H9 (cell line): ENCODE results near the gene ETFDH. TPM values are rescaled to one million over a fixed set of nuclear protein-coding genes. Genes with fewer than 3 reads are reported as not detected.
"Not testable (repeated sequence)": the region's sequence is repeated elsewhere in the genome, so short reads cannot be mapped to it uniquely, and the experiment has no call there.

ENCODE experiments used
- DNase-seq: peaks from one replicate; pipeline ENCODE4 v3.0.0-alpha.2; 2017
- H2AFZ ChIP-seq: one replicate; pipeline ENCODE4 v1.6.1; 2013; ENCODE audit warnings: mild to moderate bottlenecking, low read length, control low read depth, moderate library complexity
- H2AK5ac ChIP-seq: 2 replicates; pipeline ENCODE4 v1.6.1; 2013; ENCODE audit warnings: low read length, control low read depth, mixed read lengths; ENCODE audit not compliant: insufficient read length
- H2BK120ac ChIP-seq: one replicate; pipeline ENCODE4 v1.6.1; 2013; ENCODE audit warnings: low read depth, mild to moderate bottlenecking, low read length, control low read depth, inconsistent platforms; ENCODE audit not compliant: poor library complexity, severe bottlenecking
- H2BK12ac ChIP-seq: 2 replicates; pipeline ENCODE4 v1.6.1; 2013; ENCODE audit warnings: low read length, control low read depth, mixed read lengths, low read depth; ENCODE audit not compliant: insufficient read length
- H2BK15ac ChIP-seq: 2 replicates; pipeline ENCODE4 v1.6.1; 2013; ENCODE audit warnings: low read depth, low read length, control low read depth
- H2BK20ac ChIP-seq: one replicate; pipeline ENCODE4 v1.6.1; 2013; ENCODE audit warnings: low read depth, mild to moderate bottlenecking, low read length, control low read depth, inconsistent platforms; ENCODE audit not compliant: poor library complexity, severe bottlenecking
- H2BK5ac ChIP-seq: 2 replicates; pipeline ENCODE4 v1.6.1; 2013; ENCODE audit warnings: low read length, control low read depth, mixed read lengths; ENCODE audit not compliant: insufficient read length
- H3K14ac ChIP-seq: 2 replicates; pipeline ENCODE4 v1.6.1; 2013; ENCODE audit warnings: low read length, control low read depth; ENCODE audit not compliant: insufficient read depth
- H3K18ac ChIP-seq: 2 replicates; pipeline ENCODE4 v1.6.1; 2013; ENCODE audit warnings: low read depth, mild to moderate bottlenecking, mixed read lengths, low read length, control low read depth; ENCODE audit not compliant: insufficient read length
- H3K23ac ChIP-seq: 2 replicates; pipeline ENCODE4 v1.6.1; 2013; ENCODE audit warnings: low read length, control low read depth, mixed read lengths, low read depth; ENCODE audit not compliant: insufficient read length
- H3K23me2 ChIP-seq: 2 replicates; pipeline ENCODE4 v1.6.1; 2013; ENCODE audit warnings: low read depth, mild to moderate bottlenecking, mixed read lengths, low read length, control low read depth; ENCODE audit not compliant: insufficient read length, poor library complexity, severe bottlenecking
- H3K27ac ChIP-seq: 2 replicates; pipeline ENCODE4 v1.5.1; 2013; ENCODE audit warnings: low read length, control low read depth, mixed read lengths, low read depth; ENCODE audit not compliant: insufficient read length
- H3K27me3 ChIP-seq: 2 replicates; pipeline ENCODE4 v1.6.1; 2013; ENCODE audit warnings: low read length, control low read depth, inconsistent platforms; ENCODE audit not compliant: insufficient read depth
- H3K4ac ChIP-seq: 2 replicates; pipeline ENCODE4 v1.6.1; 2013; ENCODE audit warnings: low read depth, mild to moderate bottlenecking, control low read depth, inconsistent platforms, low read length, moderate library complexity
- H3K4me1 ChIP-seq: 2 replicates; pipeline ENCODE4 v1.6.1; 2013; ENCODE audit warnings: low read length, control low read depth, inconsistent platforms; ENCODE audit not compliant: insufficient read depth
- H3K4me2 ChIP-seq: 2 replicates; pipeline ENCODE4 v1.6.1; 2013; ENCODE audit warnings: low read length, control low read depth, mixed read lengths; ENCODE audit not compliant: insufficient read length, insufficient read depth
- H3K56ac ChIP-seq: 2 replicates; pipeline ENCODE4 v1.6.1; 2013; ENCODE audit warnings: low read depth, mild to moderate bottlenecking, mixed read lengths, low read length, control low read depth; ENCODE audit not compliant: insufficient read length
- H3K79me1 ChIP-seq: 2 replicates; pipeline ENCODE4 v1.6.1; 2013; ENCODE audit warnings: low read depth, mild to moderate bottlenecking, moderate library complexity, low read length, control low read depth, inconsistent platforms; ENCODE audit not compliant: insufficient read depth, poor library complexity, severe bottlenecking
- H3K79me2 ChIP-seq: 2 replicates; pipeline ENCODE4 v1.6.1; 2013; ENCODE audit warnings: low read length, control low read depth, inconsistent platforms; ENCODE audit not compliant: insufficient read depth
- H3K9ac ChIP-seq: 2 replicates; pipeline ENCODE4 v1.6.1; 2013; ENCODE audit warnings: low read length, control low read depth, mixed read lengths; ENCODE audit not compliant: insufficient read length; ENCODE audit errors: extremely low read depth
- H3K9me3 ChIP-seq: one replicate; pipeline ENCODE4 v1.6.1; 2013; ENCODE audit warnings: low read depth, low read length, inconsistent platforms; ENCODE audit not compliant: control insufficient read depth
- H3T11ph ChIP-seq: one replicate; pipeline ENCODE4 v1.6.1; 2013; ENCODE audit warnings: mild to moderate bottlenecking, low read length, control low read depth, inconsistent platforms
- H4K20me1 ChIP-seq: one replicate; pipeline ENCODE4 v1.6.1; 2013; ENCODE audit not compliant: control insufficient read depth, insufficient read length, insufficient read depth
- H4K5ac ChIP-seq: 2 replicates; pipeline ENCODE4 v1.6.1; 2013; ENCODE audit warnings: low read depth, mild to moderate bottlenecking, mixed read lengths, low read length, control low read depth; ENCODE audit not compliant: insufficient read length
- H4K8ac ChIP-seq: replicated peaks from 2 replicates; pipeline ENCODE4 v1.6.1; 2013; ENCODE audit warnings: low read length, control low read depth, mixed read lengths, low read depth; ENCODE audit not compliant: insufficient read length
- H4K91ac ChIP-seq: 2 replicates; pipeline ENCODE4 v1.6.1; 2013; ENCODE audit warnings: low read depth, mild to moderate bottlenecking, moderate library complexity, mixed read lengths, low read length, control low read depth; ENCODE audit not compliant: insufficient read length
- H3K27ac Mint-ChIP-seq, 3 experiments: 2 replicates in 2 of 3; 3 replicates in 1 of 3; pipeline ENCODE4 v1.8.0; 2020 to 2021; ENCODE audit warnings: mixed read lengths in 3 of 3, mild to moderate bottlenecking in 1 of 3, moderate library complexity in 1 of 3
- H3K27me3 Mint-ChIP-seq: 2 replicates; pipeline ENCODE4 v1.8.0; 2021; ENCODE audit warnings: low read depth, mild to moderate bottlenecking, moderate library complexity, mixed read lengths
- H3K36me3 Mint-ChIP-seq, 3 experiments: 2 replicates in 2 of 3; 3 replicates in 1 of 3; pipeline ENCODE4 v1.8.0; 2020 to 2021; ENCODE audit warnings: low read depth in 3 of 3, mixed read lengths in 3 of 3; ENCODE audit not compliant: insufficient read depth in 1 of 3
- H3K4me1 Mint-ChIP-seq, 2 experiments: 2 replicates each; pipeline ENCODE4 v1.8.0; 2020; ENCODE audit warnings: mixed read lengths in 2 of 2
- H3K4me3 Mint-ChIP-seq, 2 experiments: 2 replicates in 1 of 2; 3 replicates in 1 of 2; pipeline ENCODE4 v1.8.0; 2020 to 2021; ENCODE audit warnings: mild to moderate bottlenecking in 2 of 2, mixed read lengths in 2 of 2, moderate library complexity in 1 of 2
- H3K9me3 Mint-ChIP-seq, 2 experiments: 2 replicates in 1 of 2; 3 replicates in 1 of 2; pipeline ENCODE4 v1.8.0; 2020; ENCODE audit warnings: mild to moderate bottlenecking in 2 of 2, mixed read lengths in 2 of 2, moderate library complexity in 1 of 2
- CTCF ChIP-seq: fragments of 200-600 bp; sonication (generic); conservative IDR thresholded peaks from 3 replicates; pipeline ENCODE4 v1.8.0; 2021; ENCODE audit warnings: antibody characterized with exemption, mild to moderate bottlenecking
- whole genome bisulfite sequencing: extraction: QIAGEN DNeasy Blood & Tissue Kit; methylation state at CpG from one replicate; pipeline ENCODE4 v1.1.7; 2013; ENCODE audit warnings: missing lambda C conversion rate, low lambda C conversion rate, mixed read lengths; ENCODE audit not compliant: insufficient read length; ENCODE audit errors: extremely low coverage; 5-methylcytosine and 5-hydroxymethylcytosine counted together
- total RNA-seq: library from RNA; stranded (reverse); gene quantifications from 2 replicates; pipeline ENCODE4 v1.2.1, GENCODE V29; 2021

Gene ETFDH
- total RNA-seq, 1 experiment from 2014 or later, result 12.8 TPM

GRCh38 chr4:158657291-158657690, 14.8 kb upstream of the ETFDH start:
- WGBS, result no CpG with 5 or more reads among the region's 11 CpGs

GRCh38 chr4:158663255-158663654, 8.8 kb upstream of the ETFDH start:
- H2BK5ac ChIP-seq, H3T11ph ChIP-seq, H3K18ac ChIP-seq, H3K79me2 ChIP-seq, H3K27ac ChIP-seq, H4K91ac ChIP-seq, H2AK5ac ChIP-seq, H3K23ac ChIP-seq, H3K27me3 ChIP-seq, H2BK15ac ChIP-seq, H3K4ac ChIP-seq, H3K56ac ChIP-seq, H3K27ac Mint-ChIP-seq, H3K4me2 ChIP-seq, H3K9me3 ChIP-seq, H4K5ac ChIP-seq, H3K9me3 Mint-ChIP-seq, H3K79me1 ChIP-seq, H3K9ac ChIP-seq, H2BK12ac ChIP-seq, H3K23me2 ChIP-seq, H2AFZ ChIP-seq, DNase-seq, H3K14ac ChIP-seq, H3K4me3 Mint-ChIP-seq, H3K27me3 Mint-ChIP-seq, H4K20me1 ChIP-seq, H2BK120ac ChIP-seq, H2BK20ac ChIP-seq, H3K4me1 ChIP-seq, H4K8ac ChIP-seq: not testable (repeated sequence)
- H3K4me1 Mint-ChIP-seq, result peaks cover 28 to 29% of the 10 kb centered on the region in 2 experiments
- peaks cover 17 to 35% (median 18%) of the 10 kb centered on the region in 3 experiments; a peak in 6 of 7 replicates for H3K36me3 Mint-ChIP-seq
- no CpG with 5 or more reads among the region's 4 CpGs for WGBS

More at GRCh38 chr4:158657291-158657690, 14.8 kb upstream of the ETFDH start:
- H3K4me1 ChIP-seq, result peaks cover 3% of the 10 kb centered on the region; the same call in 1 of the 2 replicates
- no peak for TF ChIP-seq CTCF
- no peak overlapping the region for H4K8ac ChIP-seq
- DNase-seq, result no peak
- Mint-ChIP-seq H3K4me1 (peaks cover 38 to 39% of the 10 kb centered on the region in 2 experiments), H3K9me3 (peaks cover 4 to 8% of the 10 kb centered on the region in 2 experiments), H3K36me3 (peaks cover 2 to 12% (median 5%) of the 10 kb centered on the region in 3 experiments; a peak in 2 of 7 replicates), H3K27me3 (peaks cover 6% of the 10 kb centered on the region), H3K4me3 (no peak overlapping the region), H3K27ac (no peak overlapping the region)
- no peak overlapping the region for H2BK12ac ChIP-seq
- no peak overlapping the region for H2BK5ac ChIP-seq
- H3K56ac ChIP-seq, result no peak overlapping the region
- no peaks in the 10 kb centered on the region for H3K23me2 ChIP-seq
- H3K27ac ChIP-seq, result no peak overlapping the region
- no peak overlapping the region for H3K9ac ChIP-seq
- H3K4ac ChIP-seq, result no peak overlapping the region
- no peak overlapping the region for H4K5ac ChIP-seq
- no peak overlapping the region for H3K4me2 ChIP-seq
- no peak overlapping the region for H3K18ac ChIP-seq
- no peak overlapping the region for H2AK5ac ChIP-seq
- H2BK15ac ChIP-seq, result no peak overlapping the region
- no peak overlapping the region for H2BK20ac ChIP-seq
- no peak overlapping the region for H2AFZ ChIP-seq
- H2BK120ac ChIP-seq, result no peak overlapping the region
- no peaks in the 10 kb centered on the region for H3K27me3 ChIP-seq
- no peak overlapping the region for H3K23ac ChIP-seq
- no peak overlapping the region for H4K91ac ChIP-seq
- no peak overlapping the region for H3K14ac ChIP-seq
- H3K79me2 ChIP-seq, result no peaks in the 10 kb centered on the region
- no peaks in the 10 kb centered on the region for H4K20me1 ChIP-seq
- no peak overlapping the region for H3T11ph ChIP-seq
- H3K9me3 ChIP-seq, result no peaks in the 10 kb centered on the region
- no peaks in the 10 kb centered on the region for H3K79me1 ChIP-seq
